Upper lobe of left lung (tissue), 4 donors: ENCODE measurements around the gene C1orf232.

Experiments
- POLR2A ChIP-seq, 4 donors: fragments of 450-650 bp; IDR thresholded peaks; one replicate each; pipeline ENCODE4 v1.5.1; 2016 to 2017; ENCODE audit warnings: antibody characterized with exemption in 4 of 4, mild to moderate bottlenecking in 2 of 4
- TF ChIP-seq, protein P1 (sequence below), 6 experiments: fragments of 450-650 bp in 4 of 6; fragments of 200-600 bp in 2 of 6; sonication (generic) in 2 of 6; IDR thresholded peaks; one replicate each; pipeline ENCODE4 v1.5.1; 2016 to 2019; ENCODE audit warnings: antibody characterized with exemption in 6 of 6

DNA sequence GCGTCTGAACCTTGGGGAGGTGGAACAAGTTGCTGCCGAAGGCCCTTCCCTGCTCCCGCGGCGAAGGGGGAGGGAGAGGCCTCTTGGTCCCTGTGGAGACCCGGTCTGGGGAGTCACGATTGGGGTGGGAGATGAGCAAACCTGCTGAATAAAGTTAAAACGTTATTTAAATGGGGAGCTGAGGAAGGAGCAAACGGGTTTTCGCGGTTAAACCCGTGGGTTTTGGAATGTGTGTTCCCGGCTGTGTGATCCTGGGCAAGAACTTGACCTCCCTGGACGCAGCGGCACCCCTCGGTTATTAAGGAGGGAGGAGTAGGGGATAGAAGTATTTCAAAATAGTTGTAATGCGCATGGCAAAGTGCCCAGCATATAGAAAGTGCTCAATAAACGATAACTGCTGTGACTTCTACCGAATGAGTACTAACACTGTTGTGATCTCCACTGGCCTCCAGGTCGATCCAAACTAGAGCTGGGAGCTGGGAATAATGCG, 6.5 kb downstream of the C1orf232 start:
- TF ChIP-seq, protein P1, sequence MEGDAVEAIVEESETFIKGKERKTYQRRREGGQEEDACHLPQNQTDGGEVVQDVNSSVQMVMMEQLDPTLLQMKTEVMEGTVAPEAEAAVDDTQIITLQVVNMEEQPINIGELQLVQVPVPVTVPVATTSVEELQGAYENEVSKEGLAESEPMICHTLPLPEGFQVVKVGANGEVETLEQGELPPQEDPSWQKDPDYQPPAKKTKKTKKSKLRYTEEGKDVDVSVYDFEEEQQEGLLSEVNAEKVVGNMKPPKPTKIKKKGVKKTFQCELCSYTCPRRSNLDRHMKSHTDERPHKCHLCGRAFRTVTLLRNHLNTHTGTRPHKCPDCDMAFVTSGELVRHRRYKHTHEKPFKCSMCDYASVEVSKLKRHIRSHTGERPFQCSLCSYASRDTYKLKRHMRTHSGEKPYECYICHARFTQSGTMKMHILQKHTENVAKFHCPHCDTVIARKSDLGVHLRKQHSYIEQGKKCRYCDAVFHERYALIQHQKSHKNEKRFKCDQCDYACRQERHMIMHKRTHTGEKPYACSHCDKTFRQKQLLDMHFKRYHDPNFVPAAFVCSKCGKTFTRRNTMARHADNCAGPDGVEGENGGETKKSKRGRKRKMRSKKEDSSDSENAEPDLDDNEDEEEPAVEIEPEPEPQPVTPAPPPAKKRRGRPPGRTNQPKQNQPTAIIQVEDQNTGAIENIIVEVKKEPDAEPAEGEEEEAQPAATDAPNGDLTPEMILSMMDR (IDR thresholded peaks at IDR 0.05): no peak
- no peak for TF ChIP-seq POLR2A (IDR thresholded peaks at IDR 0.05)
